ENCODE data around the gene STK32A. TPM values are rescaled to one million over a fixed set of nuclear protein-coding genes. Genes with fewer than 3 reads are reported as not detected.
A peak's percentile ranks its signal among the peaks of the same experiment; 100 is the strongest.

Gene STK32A
- total and polyA plus RNA-seq, 2 experiments from 2014 or later = 2.4 to 2.8 TPM

DNA sequence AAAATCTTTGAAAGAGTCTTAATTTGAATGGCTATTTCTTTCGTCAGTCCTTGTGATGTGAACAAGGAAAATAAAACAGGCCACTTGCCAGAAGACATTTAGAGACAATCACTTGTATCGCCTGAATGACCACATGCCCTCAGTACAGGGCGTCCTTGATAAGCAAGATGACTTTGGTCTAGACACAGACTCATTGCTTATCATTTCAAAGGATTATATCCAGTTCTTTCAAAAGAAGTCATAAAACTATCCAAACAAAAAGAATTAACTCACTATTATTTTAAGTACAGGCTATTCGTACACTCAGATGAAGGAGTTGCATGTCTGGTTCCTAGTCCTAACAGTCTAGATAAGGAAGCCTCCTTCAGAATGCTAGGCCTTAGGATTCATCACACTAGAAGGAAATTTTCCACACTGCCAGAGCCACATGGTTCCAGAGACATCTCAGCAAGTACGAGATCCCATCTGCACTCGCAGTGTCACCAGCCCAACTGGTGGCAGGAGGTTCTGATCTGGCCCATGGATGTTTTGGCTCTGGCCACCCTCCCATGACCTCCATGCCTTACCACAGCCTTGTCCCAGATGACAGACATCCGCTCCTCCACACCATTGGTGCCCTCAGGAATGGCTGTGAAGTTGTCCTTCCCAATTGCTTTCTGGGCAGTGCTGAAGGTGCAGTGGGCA lies 165.4 kb downstream of the STK32A start:
- ATAC-seq (no peak), DNase-seq (ENCODE audit: low spot score) (no peak)
- H3K4me3 Mint-ChIP-seq = no peak overlapping the region
- Histone ChIP-seq H2AFZ (no peak overlapping the region), H3K4me3 (no peak overlapping the region), H3K79me2 (replicated peaks; ENCODE audit: insufficient read depth) (0 out of 2 replicates have a peak, but pooled peaks cover 1% of the 10 kb centered on the region), H3K4me2 (no peak overlapping the region), H3K9me2 (ENCODE audit: insufficient read depth) (no peaks in the 10 kb centered on the region), H3K27me3 (ENCODE audit: insufficient read depth) (no peaks in the 10 kb centered on the region), H3F3A (replicated peaks; ENCODE audit: low read depth) (peaks cover 43% of the 10 kb centered on the region), H3K27ac (ENCODE audit: low read depth) (peak overlapping the region; percentile 9; the same call in 1 of the 2 replicates), H4K20me1 (replicated peaks; ENCODE audit: insufficient read depth) (peaks cover 29% of the 10 kb centered on the region), H3K4me1 (ENCODE audit: insufficient read depth) (no peaks in the 10 kb centered on the region; the same call in 1 of the 2 replicates), H3K36me3 (ENCODE audit: insufficient read depth) (peaks cover 92% of the 10 kb centered on the region)
- no peaks in the 10 kb centered on the region; the same call in 1 of the 3 replicates for H3K4me1 Mint-ChIP-seq
- TF ChIP-seq EZH2phosphoT487 (IDR thresholded peaks at IDR 0.05; ENCODE audit: unreplicated experiment) = no peak
- TF ChIP-seq EZH2 (IDR thresholded peaks at IDR 0.05; ENCODE audit: low read depth, unreplicated experiment) = no peak
- TF ChIP-seq POLR2AphosphoS5 (IDR thresholded peaks at IDR 0.05; ENCODE audit: low read depth) = no peak
- no peak for TF ChIP-seq NANOG (IDR thresholded peaks at IDR 0.05; ENCODE audit: borderline replicate concordance)
- TF ChIP-seq ETS1 (IDR thresholded peaks at IDR 0.05) = no peak
- no peaks in the 10 kb centered on the region for H3K9me3 Mint-ChIP-seq
- H3K27ac Mint-ChIP-seq = peak overlapping the region; percentile 66; the same call in 1 of the 2 replicates
- peaks cover 92% of the 10 kb centered on the region for H3K36me3 Mint-ChIP-seq (ENCODE audit: low read depth)
- peaks cover 2% of the 10 kb centered on the region for H3K27me3 Mint-ChIP-seq (ENCODE audit: insufficient read depth, low read depth, poor library complexity)

GRCh38 chr5:147400881-147401280 lies 166.1 kb downstream of the STK32A start:
- Histone ChIP-seq H3K4me3 (no peak overlapping the region), H3K9me2 (ENCODE audit: insufficient read depth) (no peaks in the 10 kb centered on the region), H3F3A (replicated peaks; ENCODE audit: low read depth) (peaks cover 46% of the 10 kb centered on the region), H3K79me2 (replicated peaks; ENCODE audit: insufficient read depth) (0 out of 2 replicates have a peak, but pooled peaks cover 7% of the 10 kb centered on the region), H3K27ac (ENCODE audit: low read depth) (peak overlapping the region; percentile 9; the same call in 1 of the 2 replicates), H3K4me1 (ENCODE audit: insufficient read depth) (no peaks in the 10 kb centered on the region), H4K20me1 (replicated peaks; ENCODE audit: insufficient read depth) (peaks cover 34% of the 10 kb centered on the region), H3K4me2 (no peak overlapping the region), H3K27me3 (ENCODE audit: insufficient read depth) (no peaks in the 10 kb centered on the region), H2AFZ (no peak overlapping the region), H3K36me3 (ENCODE audit: insufficient read depth) (peaks cover 93% of the 10 kb centered on the region)
- peak overlapping the region; percentile 66 for H3K27ac Mint-ChIP-seq
- DNase-seq (ENCODE audit: low spot score) (no peak), ATAC-seq (no peak)
- H3K9me3 Mint-ChIP-seq = no peaks in the 10 kb centered on the region
- H3K4me1 Mint-ChIP-seq = no peaks in the 10 kb centered on the region; the same call in 2 of the 3 replicates
- peaks cover 92% of the 10 kb centered on the region for H3K36me3 Mint-ChIP-seq (ENCODE audit: low read depth)
- TF ChIP-seq CTCF (conservative IDR thresholded peaks at IDR 0.05; ENCODE audit: low read depth in 2 of 2) (no peak), EZH2 (IDR thresholded peaks at IDR 0.05; ENCODE audit: low read depth, unreplicated experiment) (no peak), STAT1 (IDR thresholded peaks at IDR 0.05; ENCODE audit: unreplicated experiment) (no peak)
- TF ChIP-seq, protein P1, sequence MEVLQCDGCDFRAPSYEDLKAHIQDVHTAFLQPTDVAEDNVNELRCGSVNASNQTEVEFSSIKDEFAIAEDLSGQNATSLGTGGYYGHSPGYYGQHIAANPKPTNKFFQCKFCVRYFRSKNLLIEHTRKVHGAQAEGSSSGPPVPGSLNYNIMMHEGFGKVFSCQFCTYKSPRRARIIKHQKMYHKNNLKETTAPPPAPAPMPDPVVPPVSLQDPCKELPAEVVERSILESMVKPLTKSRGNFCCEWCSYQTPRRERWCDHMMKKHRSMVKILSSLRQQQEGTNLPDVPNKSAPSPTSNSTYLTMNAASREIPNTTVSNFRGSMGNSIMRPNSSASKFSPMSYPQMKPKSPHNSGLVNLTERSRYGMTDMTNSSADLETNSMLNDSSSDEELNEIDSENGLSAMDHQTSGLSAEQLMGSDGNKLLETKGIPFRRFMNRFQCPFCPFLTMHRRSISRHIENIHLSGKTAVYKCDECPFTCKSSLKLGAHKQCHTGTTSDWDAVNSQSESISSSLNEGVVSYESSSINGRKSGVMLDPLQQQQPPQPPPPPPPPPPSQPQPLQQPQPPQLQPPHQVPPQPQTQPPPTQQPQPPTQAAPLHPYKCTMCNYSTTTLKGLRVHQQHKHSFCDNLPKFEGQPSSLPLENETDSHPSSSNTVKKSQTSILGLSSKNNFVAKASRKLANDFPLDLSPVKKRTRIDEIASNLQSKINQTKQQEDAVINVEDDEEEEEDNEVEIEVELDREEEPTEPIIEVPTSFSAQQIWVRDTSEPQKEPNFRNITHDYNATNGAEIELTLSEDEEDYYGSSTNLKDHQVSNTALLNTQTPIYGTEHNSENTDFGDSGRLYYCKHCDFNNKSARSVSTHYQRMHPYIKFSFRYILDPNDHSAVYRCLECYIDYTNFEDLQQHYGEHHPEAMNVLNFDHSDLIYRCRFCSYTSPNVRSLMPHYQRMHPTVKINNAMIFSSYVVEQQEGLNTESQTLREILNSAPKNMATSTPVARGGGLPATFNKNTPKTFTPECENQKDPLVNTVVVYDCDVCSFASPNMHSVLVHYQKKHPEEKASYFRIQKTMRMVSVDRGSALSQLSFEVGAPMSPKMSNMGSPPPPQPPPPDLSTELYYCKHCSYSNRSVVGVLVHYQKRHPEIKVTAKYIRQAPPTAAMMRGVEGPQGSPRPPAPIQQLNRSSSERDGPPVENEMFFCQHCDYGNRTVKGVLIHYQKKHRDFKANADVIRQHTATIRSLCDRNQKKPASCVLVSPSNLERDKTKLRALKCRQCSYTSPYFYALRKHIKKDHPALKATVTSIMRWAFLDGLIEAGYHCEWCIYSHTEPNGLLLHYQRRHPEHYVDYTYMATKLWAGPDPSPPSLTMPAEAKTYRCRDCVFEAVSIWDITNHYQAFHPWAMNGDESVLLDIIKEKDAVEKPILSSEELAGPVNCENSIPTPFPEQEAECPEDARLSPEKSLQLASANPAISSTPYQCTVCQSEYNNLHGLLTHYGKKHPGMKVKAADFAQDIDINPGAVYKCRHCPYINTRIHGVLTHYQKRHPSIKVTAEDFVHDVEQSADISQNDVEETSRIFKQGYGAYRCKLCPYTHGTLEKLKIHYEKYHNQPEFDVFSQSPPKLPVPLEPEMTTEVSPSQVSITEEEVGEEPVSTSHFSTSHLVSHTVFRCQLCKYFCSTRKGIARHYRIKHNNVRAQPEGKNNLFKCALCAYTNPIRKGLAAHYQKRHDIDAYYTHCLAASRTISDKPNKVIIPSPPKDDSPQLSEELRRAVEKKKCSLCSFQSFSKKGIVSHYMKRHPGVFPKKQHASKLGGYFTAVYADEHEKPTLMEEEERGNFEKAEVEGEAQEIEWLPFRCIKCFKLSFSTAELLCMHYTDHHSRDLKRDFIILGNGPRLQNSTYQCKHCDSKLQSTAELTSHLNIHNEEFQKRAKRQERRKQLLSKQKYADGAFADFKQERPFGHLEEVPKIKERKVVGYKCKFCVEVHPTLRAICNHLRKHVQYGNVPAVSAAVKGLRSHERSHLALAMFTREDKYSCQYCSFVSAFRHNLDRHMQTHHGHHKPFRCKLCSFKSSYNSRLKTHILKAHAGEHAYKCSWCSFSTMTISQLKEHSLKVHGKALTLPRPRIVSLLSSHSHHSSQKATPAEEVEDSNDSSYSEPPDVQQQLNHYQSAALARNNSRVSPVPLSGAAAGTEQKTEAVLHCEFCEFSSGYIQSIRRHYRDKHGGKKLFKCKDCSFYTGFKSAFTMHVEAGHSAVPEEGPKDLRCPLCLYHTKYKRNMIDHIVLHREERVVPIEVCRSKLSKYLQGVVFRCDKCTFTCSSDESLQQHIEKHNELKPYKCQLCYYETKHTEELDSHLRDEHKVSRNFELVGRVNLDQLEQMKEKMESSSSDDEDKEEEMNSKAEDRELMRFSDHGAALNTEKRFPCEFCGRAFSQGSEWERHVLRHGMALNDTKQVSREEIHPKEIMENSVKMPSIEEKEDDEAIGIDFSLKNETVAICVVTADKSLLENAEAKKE (CRISPR knock-in tag; IDR thresholded peaks at IDR 0.05) = no peak
- no peaks in the 10 kb centered on the region for H3K27me3 Mint-ChIP-seq (ENCODE audit: insufficient read depth, low read depth, poor library complexity)
- no peak overlapping the region for H3K4me3 Mint-ChIP-seq
